Measurements from ENCODE around the gene YDJC. TPM values are rescaled to one million over a fixed set of nuclear protein-coding genes. Genes with fewer than 3 reads are reported as not detected.
A peak's percentile ranks its signal among the peaks of the same experiment; 100 is the strongest.

The YDJC gene
- total RNA-seq, 1 donor = 25.0 TPM

DNA sequence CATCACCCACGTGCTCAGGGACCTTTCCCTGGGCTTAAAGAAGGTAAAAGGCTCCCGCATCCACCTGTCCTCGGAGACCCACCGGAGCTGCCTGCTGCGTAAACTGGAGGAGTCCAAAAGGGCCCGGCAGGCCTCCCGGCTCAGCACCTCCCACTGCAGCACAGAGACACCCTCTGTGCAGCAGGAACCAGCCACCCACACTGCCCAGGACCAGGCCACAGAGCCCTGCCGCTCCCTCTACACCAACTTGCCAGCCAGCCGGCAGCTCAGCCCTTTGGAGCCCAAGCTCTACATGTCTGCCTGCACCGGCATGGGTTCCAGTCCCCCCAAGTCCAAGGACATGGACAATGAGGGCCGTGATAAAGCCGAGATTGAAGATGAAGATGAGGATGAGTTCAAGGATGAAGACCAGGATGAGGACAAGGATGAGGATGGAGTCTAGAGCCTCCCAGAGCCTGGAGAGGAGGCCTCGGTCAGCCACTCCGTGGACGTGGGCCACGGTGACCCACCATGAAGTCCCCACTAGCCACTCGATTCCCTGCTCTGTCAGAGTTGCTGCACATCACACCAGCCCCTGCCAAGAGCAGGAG is 6.9 kb upstream of the YDJC start:
- H3K9me3 ChIP-seq (ENCODE audit: low read depth, low read length) = no peaks in the 10 kb centered on the region
- TF ChIP-seq, protein P1, sequence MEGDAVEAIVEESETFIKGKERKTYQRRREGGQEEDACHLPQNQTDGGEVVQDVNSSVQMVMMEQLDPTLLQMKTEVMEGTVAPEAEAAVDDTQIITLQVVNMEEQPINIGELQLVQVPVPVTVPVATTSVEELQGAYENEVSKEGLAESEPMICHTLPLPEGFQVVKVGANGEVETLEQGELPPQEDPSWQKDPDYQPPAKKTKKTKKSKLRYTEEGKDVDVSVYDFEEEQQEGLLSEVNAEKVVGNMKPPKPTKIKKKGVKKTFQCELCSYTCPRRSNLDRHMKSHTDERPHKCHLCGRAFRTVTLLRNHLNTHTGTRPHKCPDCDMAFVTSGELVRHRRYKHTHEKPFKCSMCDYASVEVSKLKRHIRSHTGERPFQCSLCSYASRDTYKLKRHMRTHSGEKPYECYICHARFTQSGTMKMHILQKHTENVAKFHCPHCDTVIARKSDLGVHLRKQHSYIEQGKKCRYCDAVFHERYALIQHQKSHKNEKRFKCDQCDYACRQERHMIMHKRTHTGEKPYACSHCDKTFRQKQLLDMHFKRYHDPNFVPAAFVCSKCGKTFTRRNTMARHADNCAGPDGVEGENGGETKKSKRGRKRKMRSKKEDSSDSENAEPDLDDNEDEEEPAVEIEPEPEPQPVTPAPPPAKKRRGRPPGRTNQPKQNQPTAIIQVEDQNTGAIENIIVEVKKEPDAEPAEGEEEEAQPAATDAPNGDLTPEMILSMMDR (IDR thresholded peaks at IDR 0.05; ENCODE audit: extremely low read depth, low read depth, low read length) = no peak

DNA sequence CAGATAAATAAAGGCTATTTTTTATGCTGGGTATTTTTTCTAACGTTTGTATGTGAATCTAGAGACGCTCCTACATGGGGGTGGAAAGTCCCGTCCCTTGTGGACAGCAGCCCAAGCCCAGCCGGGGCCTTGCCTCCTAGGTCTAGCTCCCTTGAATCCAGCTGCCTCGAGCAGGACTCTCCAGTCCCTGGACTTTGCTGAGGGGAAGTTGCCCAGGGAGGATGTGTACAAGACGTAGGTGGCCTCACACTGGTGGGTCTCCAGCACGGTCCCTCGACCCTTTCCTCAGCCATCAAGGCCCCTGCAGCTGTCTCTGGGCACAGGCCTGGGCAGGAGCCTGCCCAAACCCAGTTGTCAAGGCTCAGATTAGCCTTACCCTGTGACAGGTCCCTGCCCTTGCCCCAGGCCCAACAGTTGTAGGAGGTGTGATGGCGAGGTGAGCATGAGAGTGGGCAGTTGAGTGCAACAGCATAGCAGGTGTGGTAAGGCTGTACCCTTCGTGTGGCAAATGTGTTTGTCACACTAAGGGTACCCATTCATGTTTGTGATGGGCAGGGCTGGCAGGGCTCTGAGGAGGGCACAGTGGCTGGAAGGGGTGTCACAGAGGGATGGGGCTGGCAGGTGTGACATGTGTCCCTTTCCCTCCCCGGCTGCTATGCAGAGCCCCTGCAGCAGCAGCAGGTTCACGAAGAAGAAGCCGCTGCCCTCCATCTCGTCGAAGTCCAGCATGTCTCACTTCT is 6.1 kb upstream of the YDJC start:
- Histone ChIP-seq H4K20me1 (ENCODE audit: insufficient read depth, low read length) (no peaks in the 10 kb centered on the region), H3K4me1 (ENCODE audit: insufficient read depth, low read length) (peaks cover under 1% of the 10 kb centered on the region), H3K9me3 (ENCODE audit: low read depth, low read length) (no peaks in the 10 kb centered on the region), H3K4me3 (ENCODE audit: insufficient read depth, low read length) (no peak overlapping the region), H2AFZ (ENCODE audit: low read length) (no peak overlapping the region), H3K79me2 (ENCODE audit: insufficient read depth, low read length) (no peaks in the 10 kb centered on the region), H3K4me2 (ENCODE audit: insufficient read depth, low read length) (no peak overlapping the region), H3K36me3 (ENCODE audit: insufficient read depth, low read length) (no peaks in the 10 kb centered on the region), H3K27ac (ENCODE audit: low read depth, low read length) (no peak overlapping the region), H3K27me3 (ENCODE audit: insufficient read depth, low read length) (no peaks in the 10 kb centered on the region)
- TF ChIP-seq, protein P1 (IDR thresholded peaks at IDR 0.05; ENCODE audit: extremely low read depth, low read depth, low read length) = no peak
- DNase-seq (ENCODE audit: insufficient read length, low spot score, missing footprints) = peak; percentile 66

More for the DNA sequence above, 6.9 kb upstream of the YDJC start:
- Histone ChIP-seq H2AFZ (ENCODE audit: low read length) (no peak overlapping the region), H3K36me3 (ENCODE audit: insufficient read depth, low read length) (no peaks in the 10 kb centered on the region), H3K4me2 (ENCODE audit: insufficient read depth, low read length) (no peak overlapping the region), H3K4me3 (ENCODE audit: insufficient read depth, low read length) (no peak overlapping the region), H3K27ac (ENCODE audit: low read depth, low read length) (no peak overlapping the region), H3K27me3 (ENCODE audit: insufficient read depth, low read length) (no peaks in the 10 kb centered on the region), H3K4me1 (ENCODE audit: insufficient read depth, low read length) (peaks cover 9% of the 10 kb centered on the region), H3K79me2 (ENCODE audit: insufficient read depth, low read length) (no peaks in the 10 kb centered on the region), H4K20me1 (ENCODE audit: insufficient read depth, low read length) (no peaks in the 10 kb centered on the region)
- DNase-seq (ENCODE audit: insufficient read length, low spot score, missing footprints) = peak; percentile 53

DNA sequence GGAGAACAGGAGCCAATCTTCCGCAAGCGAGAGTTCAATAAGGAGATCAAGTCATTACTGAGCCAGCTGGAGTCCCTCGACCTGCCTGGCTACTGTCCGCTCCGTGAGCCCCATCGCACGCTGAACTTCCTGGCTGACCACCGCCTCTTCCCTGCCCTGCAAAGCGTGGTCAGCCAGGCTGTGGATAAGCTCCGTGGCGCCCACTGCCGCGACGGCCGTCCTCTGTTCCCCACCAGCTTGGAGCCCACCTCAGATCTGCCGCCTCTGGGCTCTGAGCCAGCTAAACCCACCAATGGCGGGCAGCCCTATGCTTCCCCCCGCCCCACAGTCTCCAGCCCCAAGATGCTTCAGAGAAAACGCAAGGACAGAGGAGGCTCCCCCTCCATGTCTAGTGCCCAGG is 5.0 kb upstream of the YDJC start:
- H3K36me3 ChIP-seq (ENCODE audit: insufficient read depth, low read length) = no peaks in the 10 kb centered on the region
- no peaks in the 10 kb centered on the region for H3K79me2 ChIP-seq (ENCODE audit: insufficient read depth, low read length)

DNA sequence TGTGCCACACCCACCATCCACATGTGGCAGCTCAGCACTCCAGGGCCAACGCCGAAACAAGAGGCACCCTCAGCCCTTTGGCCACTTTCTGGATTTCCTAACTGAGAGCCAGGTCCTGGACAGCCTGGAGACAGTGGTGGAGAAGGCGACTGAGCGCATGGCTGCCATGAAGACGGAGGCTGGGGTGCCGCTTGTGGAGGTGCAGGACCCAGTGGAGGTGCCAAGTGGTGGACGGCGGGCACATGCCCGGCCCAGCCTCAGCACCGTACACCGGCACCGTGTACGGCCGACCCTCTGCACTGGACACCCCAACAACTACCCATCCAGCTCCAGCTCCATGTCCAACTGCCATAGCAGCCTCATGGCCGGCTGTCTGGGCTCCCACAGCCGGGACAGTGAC is 4.3 kb upstream of the YDJC start:
- no peaks in the 10 kb centered on the region for H3K27me3 ChIP-seq (ENCODE audit: insufficient read depth, low read length)
- H3K79me2 ChIP-seq (ENCODE audit: insufficient read depth, low read length) = peaks cover 7% of the 10 kb centered on the region
- H3K4me1 ChIP-seq (ENCODE audit: insufficient read depth, low read length) = peaks cover 2% of the 10 kb centered on the region
- peak; percentile 46 for DNase-seq (ENCODE audit: insufficient read length, low spot score, missing footprints)
- no peak overlapping the region for H2AFZ ChIP-seq (ENCODE audit: low read length)
- no peaks in the 10 kb centered on the region for H3K36me3 ChIP-seq (ENCODE audit: insufficient read depth, low read length)
- no peaks in the 10 kb centered on the region for H3K9me3 ChIP-seq (ENCODE audit: low read depth, low read length)
- H3K4me3 ChIP-seq (ENCODE audit: insufficient read depth, low read length) = no peak overlapping the region
- TF ChIP-seq, protein P1 (IDR thresholded peaks at IDR 0.05; ENCODE audit: extremely low read depth, low read depth, low read length) = no peak
- H3K27ac ChIP-seq (ENCODE audit: low read depth, low read length) = no peak overlapping the region
- no peak overlapping the region for H3K4me2 ChIP-seq (ENCODE audit: insufficient read depth, low read length)
- peaks cover 2% of the 10 kb centered on the region for H4K20me1 ChIP-seq (ENCODE audit: insufficient read depth, low read length)

More for the DNA sequence above, 5.0 kb upstream of the YDJC start:
- Histone ChIP-seq H4K20me1 (ENCODE audit: insufficient read depth, low read length) (no peaks in the 10 kb centered on the region), H3K27ac (ENCODE audit: low read depth, low read length) (no peak overlapping the region), H3K27me3 (ENCODE audit: insufficient read depth, low read length) (no peaks in the 10 kb centered on the region), H2AFZ (ENCODE audit: low read length) (no peak overlapping the region), H3K4me1 (ENCODE audit: insufficient read depth, low read length) (no peaks in the 10 kb centered on the region), H3K9me3 (ENCODE audit: low read depth, low read length) (no peaks in the 10 kb centered on the region), H3K4me3 (ENCODE audit: insufficient read depth, low read length) (no peak overlapping the region), H3K4me2 (ENCODE audit: insufficient read depth, low read length) (no peak overlapping the region)
- no peak for DNase-seq (ENCODE audit: insufficient read length, low spot score, missing footprints)
- TF ChIP-seq, protein P1 (IDR thresholded peaks at IDR 0.05; ENCODE audit: extremely low read depth, low read depth, low read length) = no peak
